Activated T-cell treated with anti-CD3 and anti-CD28 coated beads for 24 hours (primary cell): ENCODE results near the gene RNF215.
"Not testable (repeated sequence)": the region's sequence is repeated elsewhere in the genome, so short reads cannot be mapped to it uniquely, and the experiment has no call there.

Source experiments
- DNase-seq: peaks from one replicate; pipeline ENCODE4 v3.0.0-alpha.2; 2020; ENCODE audit warnings: low read depth

Gene RNF215

DNA sequence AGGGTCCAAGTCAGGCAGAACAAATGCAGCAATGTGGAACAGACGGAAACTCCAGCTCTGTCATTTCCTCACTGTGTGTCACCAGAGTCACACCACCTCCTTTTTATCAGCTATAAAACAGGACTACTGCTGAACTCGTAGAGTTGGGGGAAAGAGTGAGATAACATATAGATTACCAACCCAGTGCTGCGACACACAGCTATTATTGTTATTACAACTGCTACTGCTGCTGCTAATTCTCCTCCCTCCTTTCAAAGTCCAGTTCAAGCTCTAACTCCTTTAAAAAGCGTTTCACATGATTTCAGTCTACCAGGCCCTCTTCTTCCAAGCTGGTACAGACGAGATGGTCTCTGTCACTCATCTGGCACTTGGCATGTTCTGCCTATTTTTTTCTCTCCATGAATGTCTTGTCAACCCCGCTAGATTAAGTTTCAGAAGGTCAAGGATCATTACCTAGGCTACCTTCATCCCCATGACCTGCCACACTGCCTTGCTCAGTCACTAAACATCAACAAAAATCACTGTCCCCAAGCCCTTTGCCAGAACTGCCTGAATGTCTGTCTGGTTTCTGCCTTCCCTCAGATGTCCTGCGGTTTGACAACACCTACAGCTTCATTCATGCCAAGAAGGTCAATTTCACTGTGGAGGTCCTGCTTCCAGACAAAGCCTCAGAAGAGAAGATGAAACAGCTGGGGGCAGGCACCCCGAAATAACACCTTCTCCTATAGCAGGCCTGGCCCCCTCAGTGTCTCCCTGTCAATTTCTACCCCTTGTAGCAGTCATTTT lies 34.7 kb upstream of the RNF215 start:
- DNase-seq: no peak

DNA sequence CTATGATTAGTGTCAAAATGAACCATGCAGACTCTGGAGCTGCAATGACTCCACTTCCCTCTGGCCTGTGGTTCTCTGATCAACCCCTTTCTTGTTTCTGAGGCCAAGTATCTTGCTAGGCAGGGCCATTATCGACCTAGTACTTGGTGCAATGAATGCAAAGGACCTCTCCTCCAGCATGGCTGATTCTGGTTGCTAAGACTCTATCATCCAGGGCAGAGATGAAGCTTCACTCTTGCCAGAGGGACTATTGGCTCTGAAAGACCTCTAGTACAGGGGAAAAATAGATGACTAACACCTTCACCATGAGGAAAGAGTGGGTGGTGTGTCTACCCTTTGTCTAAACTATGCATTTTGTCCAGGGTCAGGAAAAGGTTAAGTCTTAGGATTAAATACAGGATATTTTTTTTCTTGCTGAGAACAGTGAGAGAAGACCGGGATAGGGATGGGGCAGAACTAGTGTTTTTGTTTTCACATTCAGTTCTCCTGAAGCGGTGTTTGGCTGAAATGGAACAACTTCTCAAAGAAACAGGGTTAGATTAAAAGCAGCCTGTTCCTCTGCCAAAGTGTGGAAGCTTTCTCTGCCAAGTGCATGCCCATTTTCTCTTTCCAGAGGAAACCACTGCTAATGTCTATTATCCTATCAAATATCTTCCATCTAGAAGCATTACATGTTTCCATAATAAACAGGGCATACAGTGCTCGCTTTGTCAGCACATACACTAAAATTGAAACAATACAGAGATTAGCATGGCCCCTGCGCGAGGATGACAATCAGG lies 33.3 kb upstream of the RNF215 start:
- no peak for DNase-seq

GRCh38 chr22:30416837-30417236 lies 29.6 kb upstream of the RNF215 start:
- no peak for DNase-seq

DNA sequence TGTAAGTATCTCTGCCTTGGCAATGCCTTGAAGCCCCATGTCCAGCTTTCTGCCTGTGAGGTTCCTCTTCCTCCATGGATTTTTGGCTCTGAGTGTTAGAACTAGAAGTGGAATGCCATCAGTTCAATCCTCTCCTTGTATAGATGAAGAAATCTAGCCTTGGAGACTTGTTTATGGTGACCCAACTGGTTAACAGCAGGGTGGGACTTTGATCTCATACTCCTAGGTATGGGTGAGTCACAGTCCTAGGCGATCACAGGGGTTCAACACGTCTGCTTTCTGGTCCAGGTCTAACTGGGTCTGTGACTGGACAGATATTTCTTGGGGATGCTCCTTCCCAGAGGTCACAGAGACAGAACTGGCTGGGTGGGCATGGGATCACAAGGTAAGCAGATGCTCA lies 29.2 kb upstream of the RNF215 start:
- DNase-seq: no peak

DNA sequence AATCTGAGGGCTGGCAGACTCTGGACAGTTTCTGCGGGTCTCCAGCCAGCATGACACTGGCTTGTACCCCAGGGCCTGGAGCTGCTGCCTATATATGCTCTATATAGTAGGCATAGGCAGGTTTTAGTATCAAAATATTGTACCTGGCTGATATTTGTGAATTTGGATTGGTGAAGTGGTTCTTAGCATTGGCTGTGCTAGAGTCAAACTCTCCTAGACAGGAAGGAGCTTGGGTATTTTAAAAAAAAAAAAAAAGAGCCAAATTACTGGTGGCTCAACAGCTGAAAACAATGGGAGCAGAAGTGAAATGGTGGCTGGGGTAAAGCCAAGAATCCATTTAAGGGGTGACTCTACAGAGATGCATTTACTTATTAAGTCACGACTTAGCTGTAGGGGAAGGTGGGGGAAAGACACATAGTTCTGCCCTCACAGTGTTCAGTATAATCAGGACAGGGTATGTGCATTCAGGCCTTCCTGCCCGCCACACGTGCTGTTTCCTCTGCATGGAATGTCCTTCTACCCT lies 27.4 kb upstream of the RNF215 start:
- no peak for DNase-seq

- DNase-seq: no peak
These were observed 26.7 kb upstream of the RNF215 start for GRCh38 chr22:30413745-30414524.

GRCh38 chr22:30413001-30413400 lies 25.8 kb upstream of the RNF215 start:
- DNase-seq: no peak

- no peak for DNase-seq
These were observed 24.6 kb upstream of the RNF215 start for GRCh38 chr22:30411780-30412179.

DNA sequence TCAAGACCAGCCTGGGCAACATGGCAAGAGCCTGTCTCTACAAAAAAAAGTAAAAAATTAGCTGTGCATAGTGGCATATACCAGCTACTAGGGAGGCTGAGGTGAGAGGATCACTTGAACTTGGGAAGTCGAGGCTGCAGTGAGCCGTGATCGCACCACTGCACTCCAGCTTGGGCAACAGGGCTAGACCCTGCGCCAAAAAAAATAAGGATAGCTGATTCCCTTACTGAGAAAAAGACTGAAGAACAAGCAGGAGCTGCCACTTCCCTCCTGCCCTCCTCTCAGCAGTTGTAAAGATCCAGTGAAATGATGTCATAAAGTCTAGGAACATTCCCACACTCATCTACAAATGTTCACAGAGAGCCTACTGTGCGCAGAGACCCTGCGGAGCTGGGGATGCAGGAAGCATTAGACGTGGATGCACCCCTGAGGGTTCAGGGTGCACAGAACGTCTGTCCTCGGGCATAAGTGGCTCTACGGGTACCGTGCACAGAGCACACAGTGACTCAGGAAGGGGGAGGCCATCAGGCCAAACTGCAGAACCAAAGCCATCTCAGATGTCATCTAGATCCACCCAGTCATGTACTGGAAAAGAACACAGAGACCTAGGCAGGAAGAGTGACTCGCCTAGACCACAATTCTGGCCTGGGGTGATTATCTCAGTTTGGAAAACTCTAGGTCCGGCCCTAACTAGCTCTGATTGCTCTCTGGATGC lies 21.3 kb upstream of the RNF215 start:
- DNase-seq: no peak

DNA sequence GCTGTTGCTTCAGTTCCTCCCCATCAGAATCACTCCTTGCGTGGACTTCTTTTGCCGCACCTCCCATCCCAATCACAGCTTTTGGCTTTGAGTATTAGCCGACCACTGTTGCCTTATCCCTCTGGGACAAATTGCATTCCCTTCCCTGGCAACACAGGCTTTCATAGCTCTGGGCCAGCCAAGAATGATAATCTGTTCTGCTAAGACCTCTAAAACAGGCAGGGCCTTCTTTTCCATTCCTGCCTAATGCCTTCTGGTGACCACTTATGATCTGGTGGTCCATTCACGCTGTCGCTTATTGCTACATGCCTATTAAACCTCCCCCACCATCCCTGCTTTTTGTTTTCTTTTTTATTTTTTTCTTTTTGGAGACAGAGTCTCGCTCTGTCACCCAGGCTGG lies 19.2 kb upstream of the RNF215 start:
- no peak for DNase-seq

DNA sequence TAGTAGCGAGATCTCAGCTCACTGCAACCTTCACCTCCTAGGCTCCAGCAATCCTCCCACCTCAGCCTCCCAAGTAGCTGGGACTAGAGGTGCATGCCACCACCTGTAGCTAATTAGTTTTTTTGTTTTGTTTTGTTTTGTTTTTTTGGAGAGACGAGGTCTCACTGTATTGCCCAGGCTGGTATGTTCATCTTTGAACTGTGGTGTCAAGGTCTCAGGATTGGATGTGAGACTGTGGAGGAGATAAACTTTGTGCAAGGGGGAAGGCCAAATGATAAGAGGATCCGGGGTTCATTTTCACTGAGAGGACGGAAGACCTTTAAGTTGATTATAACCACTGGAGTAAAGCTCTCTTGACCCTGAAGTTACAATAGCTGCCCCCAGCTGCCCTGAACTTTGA lies 18.5 kb upstream of the RNF215 start:
- no peak for DNase-seq

DNA sequence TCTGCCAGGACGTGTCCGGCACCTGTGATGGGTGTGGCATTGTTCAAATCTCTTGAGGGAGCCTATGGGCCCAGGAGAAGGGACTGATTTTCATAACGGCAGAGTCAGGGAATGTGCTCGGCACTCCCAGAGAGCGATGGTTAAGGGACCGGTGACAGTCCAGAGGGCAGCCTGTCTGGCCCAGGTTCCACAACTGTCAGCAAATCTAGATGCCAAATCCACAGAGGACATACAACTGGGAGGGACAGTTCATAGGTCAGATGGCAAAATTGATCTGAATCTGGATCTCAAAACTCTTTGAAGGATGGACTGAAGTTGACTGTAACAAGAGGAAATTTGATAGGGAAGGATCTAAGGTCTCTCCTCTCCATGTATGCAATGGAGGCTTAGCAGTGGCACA lies 17.1 kb upstream of the RNF215 start:
- DNase-seq: no peak

DNA sequence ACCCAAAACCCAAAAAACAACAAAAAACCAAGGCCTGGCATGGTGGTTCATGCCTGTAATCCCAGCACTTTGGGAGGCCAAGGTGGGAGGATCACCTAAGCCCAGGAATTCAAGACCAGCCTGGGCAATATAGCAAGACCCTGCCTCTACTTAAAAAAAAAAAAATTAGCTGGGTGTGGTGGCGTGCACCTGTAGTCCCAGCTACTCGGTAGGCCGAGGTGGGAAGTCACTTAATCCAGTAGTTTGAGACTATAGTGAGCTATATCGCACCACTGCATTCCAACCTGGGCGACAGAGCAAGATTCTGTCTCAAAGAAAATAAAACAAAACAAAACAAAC lies 15.5 kb upstream of the RNF215 start:
- DNase-seq: not testable (repeated sequence)

DNA sequence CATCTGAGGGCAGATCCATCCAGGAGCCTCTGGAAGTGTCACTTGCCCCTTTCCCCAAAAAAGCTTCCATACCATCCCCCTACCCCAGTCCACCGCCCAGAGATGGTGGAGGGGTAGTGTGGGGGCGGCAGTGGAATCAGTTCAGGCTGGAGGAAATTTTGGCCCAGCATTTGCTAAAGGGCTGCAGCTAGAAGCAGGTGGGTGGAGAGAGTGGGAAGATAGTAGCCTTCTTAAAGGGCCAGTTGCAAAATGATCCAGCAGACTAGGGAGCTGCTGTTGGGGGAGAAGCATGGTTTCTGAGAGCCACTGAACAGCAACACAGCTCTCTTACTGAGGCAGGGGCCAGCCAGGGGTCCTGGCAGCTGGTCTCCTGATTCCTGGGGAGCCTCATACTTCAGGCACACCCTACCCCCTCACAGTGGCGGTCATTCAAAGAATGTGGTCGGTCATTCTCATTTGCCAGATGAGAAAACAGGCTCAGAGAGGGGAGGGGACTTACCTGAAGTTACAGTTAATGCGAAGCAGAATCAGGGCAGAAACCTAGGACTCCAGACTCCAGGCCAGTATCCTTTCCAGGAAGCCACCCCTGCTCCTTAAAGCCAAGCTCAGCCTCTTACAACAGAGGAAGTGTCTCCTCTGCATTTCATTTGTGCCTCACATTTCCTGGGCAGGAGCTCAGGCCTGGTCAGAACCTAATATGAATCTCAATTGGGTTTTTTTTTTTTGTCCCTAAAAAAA lies 15.0 kb upstream of the RNF215 start:
- DNase-seq: no peak

DNA sequence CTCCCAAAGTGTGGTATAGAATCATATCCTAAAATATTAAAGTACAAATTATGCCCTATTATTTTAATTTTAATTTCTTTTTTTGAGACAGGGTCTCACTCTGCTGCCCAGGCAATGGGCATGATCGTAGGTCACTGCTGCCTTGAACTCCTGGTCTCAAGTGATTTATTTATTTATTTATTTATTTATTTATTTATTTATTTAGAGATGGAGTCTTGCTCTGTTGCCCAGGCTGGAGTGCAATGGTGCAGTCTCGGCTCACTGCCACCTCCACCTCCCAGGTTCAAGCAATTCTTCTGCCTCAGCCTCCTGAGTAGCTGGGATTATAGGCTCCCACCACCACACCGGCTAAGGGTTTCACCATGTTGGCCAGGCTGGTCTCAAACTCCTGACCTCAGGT lies 13.8 kb upstream of the RNF215 start:
- not testable (repeated sequence) for DNase-seq

DNA sequence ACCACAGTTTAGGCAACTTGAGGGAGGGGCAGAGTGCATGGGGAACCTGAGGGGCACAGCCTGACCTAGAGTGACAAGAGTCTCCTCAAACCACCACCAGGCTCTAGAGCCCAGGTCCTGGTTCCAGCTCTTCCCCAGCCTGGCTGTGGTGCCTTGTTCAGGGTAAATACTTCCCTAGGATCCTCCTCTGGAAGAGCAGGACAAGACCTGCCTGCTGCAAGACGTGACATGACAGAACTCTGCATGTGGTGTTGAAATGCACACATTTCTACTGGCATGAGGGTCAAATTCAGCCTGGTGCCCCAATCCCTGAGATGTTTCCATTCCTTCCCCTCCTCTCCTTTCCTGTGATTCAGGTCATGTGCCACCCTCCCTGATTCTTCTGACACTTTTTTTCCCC lies 12.9 kb upstream of the RNF215 start:
- no peak for DNase-seq

- DNase-seq: no peak
These were observed 12.5 kb upstream of the RNF215 start for GRCh38 chr22:30399718-30400117.

DNA sequence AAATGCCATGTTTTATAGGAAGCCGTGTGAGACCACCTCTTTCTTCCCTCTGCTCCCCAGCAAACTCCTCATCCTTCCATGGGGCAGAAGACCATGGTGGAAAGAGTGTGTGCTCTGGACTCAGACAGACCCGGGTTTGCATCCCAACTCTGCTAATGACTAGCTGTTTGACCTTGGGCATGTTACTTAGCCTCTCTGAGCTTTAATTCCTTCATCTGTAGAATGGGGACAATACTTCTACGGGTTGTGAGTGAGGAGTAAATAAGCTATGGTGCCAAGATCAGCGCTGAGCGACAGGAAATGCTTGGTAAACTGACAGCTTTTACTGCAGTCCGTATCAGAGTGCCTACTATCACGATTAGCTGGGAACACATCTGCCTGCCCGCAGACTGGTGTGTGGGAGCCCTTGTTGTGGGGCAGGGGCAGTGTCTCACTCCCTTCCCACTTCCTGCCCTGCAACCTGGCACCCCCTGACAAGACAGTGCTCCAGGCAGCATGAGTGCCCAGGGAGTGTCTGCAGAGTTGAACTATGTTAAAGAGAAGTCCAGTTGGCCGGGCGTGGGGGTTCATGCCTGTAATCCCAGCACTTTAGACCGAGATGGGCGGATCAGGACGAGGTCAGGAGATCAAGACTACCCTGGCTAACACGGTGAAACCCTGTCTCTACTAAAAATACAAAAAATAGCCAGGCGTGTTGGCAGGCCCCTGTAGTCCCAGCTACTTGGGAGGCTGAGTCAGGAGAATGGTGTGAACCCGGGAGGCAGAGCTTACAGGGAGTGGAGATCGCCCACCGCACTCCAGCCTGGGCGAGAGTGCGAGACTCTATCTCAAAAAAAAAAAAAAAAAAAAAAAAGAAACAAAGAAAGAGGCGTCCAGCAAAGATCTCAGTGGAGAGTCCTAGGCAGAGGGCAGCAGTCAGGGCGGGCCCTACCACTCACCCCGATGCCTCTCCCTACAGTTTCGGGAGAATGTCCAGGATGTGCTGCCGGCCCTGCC lies 11.8 kb upstream of the RNF215 start:
- no peak for DNase-seq

DNA sequence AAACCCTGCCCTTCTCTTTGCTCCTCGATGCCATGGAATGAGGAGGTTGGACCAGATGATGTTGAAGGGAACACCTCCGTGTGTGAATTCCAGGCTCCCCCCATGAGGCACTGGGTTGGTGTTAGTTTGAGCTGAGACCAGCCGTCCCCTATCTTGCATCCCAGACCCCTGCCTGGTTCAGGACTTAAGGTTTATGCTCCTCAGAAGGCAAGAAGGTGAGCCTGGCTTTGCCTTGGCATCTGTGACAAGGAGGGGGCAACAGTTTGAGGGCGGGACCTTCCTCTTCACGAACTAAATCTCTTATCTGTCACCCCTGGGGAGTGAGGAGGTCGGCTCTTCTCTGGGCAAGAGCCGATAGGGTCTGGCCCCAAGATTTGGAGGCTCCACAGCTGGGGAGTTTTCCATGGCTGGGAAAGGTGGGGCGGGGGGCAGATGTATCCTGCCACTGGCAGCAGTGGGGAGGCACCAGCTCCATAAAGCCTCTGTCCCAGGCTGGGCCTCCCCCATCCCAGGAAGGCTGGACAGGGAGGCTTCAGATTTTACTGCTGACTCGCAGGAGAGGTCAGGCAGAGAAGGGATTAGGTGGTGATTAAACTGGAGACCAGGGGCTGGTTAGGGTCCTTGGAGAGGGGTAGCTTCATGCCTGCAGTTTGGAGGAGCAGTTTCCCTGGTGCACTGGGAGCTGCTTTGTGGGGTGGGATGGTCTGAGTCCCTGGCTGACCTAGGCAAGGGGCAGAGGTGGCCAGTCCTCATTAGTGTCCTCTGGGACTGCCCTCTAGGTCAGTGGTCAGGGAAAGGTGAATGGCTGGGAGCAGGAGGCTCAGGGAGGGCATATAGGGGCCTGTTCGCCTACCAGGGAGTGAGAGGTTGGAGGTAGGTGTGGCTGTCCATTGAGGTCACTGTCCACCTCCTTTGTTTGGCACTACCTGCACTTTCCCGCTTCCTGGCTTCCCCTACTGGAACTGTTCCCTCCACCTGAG lies 10.7 kb upstream of the RNF215 start:
- DNase-seq: no peak
